HEK293T (cell line): ENCODE results near the gene SEC61A2.

Source experiments
- ARNT ChIP-seq: fragments of 450-650 bp; IDR thresholded peaks from 2 replicates; pipeline ENCODE4 v1.6.1; 2017; ENCODE audit warnings: mild to moderate bottlenecking
- ELF4 ChIP-seq: fragments of 450-650 bp; IDR thresholded peaks from 2 replicates; pipeline ENCODE4 v1.6.1; 2017; ENCODE audit warnings: antibody characterized with exemption
- NFRKB ChIP-seq: fragments of 450-650 bp; IDR thresholded peaks from 2 replicates; pipeline ENCODE4 v1.6.1; 2016; ENCODE audit warnings: mild to moderate bottlenecking, moderate library complexity
- SP1 ChIP-seq: fragments of 450-650 bp; IDR thresholded peaks from 2 replicates; pipeline ENCODE4 v1.6.1; 2017
- SUZ12 ChIP-seq: fragments of 450-650 bp; IDR thresholded peaks from 2 replicates; pipeline ENCODE4 v1.6.1; 2016; ENCODE audit warnings: mild to moderate bottlenecking
- TARDBP ChIP-seq: fragments of 450-650 bp; IDR thresholded peaks from 2 replicates; pipeline ENCODE4 v1.6.1; 2016
- ZNF384 ChIP-seq: fragments of 450-650 bp; IDR thresholded peaks from 2 replicates; pipeline ENCODE4 v1.6.1; 2016

DNA sequence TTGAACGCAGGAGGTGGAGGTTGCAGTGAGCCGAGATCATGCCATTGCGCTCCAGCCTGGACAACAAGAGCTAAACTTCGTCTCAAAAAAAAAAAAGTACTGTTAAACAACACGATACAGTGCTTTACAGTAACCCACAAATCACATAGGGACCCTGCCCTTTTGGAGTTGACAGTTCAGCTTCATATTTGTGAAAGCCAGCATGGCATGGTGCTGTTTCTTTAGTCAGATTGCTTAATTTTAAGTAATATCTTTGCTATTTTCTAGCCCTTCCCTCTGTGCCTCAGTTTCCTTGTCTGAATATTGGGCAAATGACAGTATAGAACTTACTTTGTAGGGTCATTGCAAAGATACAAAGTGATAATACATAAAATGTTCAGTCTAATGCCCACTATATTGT lies 71.4 kb downstream of the SEC61A2 start:
- TF ChIP-seq SUZ12 = no peak
- no peak for TF ChIP-seq TARDBP
- TF ChIP-seq ZNF384 = no peak
- TF ChIP-seq ELF4 = no peak
- TF ChIP-seq NFRKB = no peak
- no peak for TF ChIP-seq ARNT
- TF ChIP-seq SP1 = no peak
